Right atrium auricular region (tissue), 2 donors: ENCODE measurements around the gene CD53. TPM values are rescaled to one million over a fixed set of nuclear protein-coding genes. Genes with fewer than 3 reads are reported as not detected.

Source experiments
- DNase-seq: peaks from one replicate; pipeline ENCODE4 v3.0.0-alpha.2; 2019; ENCODE audit warnings: low spot score
- H3K27ac ChIP-seq, 2 donors: fragments of 200-600 bp; sonication (generic); 1 replicate in 1 of 2; 2 replicates in 1 of 2; pipeline ENCODE4 v1.5.1; 2016 to 2019
- H3K27me3 ChIP-seq, 2 donors: fragments of 200-600 bp; sonication (generic); one replicate each; pipeline versions ENCODE4 v1.5.1 to v1.6.0; 2017 to 2019
- H3K36me3 ChIP-seq: fragments of 200-600 bp; sonication (generic); one replicate; pipeline ENCODE4 v1.5.1; 2016
- H3K4me1 ChIP-seq, 2 donors: fragments of 200-600 bp; sonication (generic); one replicate each; pipeline versions ENCODE4 v1.5.1 to v1.6.0; 2017 to 2019
- H3K4me3 ChIP-seq, 2 donors: fragments of 200-600 bp; sonication (generic); 1 replicate in 1 of 2; 2 replicates in 1 of 2; pipeline ENCODE4 v1.5.1; 2017 to 2019; ENCODE audit warnings: mild to moderate bottlenecking in 1 of 2, moderate library complexity in 1 of 2
- H3K9me3 ChIP-seq, 2 donors: fragments of 200-600 bp; sonication (generic); one replicate each; pipeline ENCODE4 v1.5.1; 2019
- CTCF ChIP-seq, 2 donors: fragments of 200-600 bp; sonication (generic); IDR thresholded peaks; one replicate each; pipeline ENCODE4 v1.5.1; 2019; ENCODE audit warnings: antibody characterized with exemption in 2 of 2
- total RNA-seq, 2 donors: library from RNA; depleted of rRNA; stranded (reverse); fragments of >200 nt; gene quantifications; one replicate each; pipeline ENCODE4 v1.1.0, GENCODE V29; 2016

Gene CD53
- total RNA-seq, 2 donors from 2014 or later: 7.0 to 29.4 TPM

- TF ChIP-seq CTCF (IDR thresholded peaks at IDR 0.05): no peak
- H3K36me3 ChIP-seq: no peaks in the 10 kb centered on the region
- no peaks in the 10 kb centered on the region for H3K4me1 ChIP-seq
- no peaks in the 10 kb centered on the region for H3K27me3 ChIP-seq
- no peak for DNase-seq
- H3K9me3 ChIP-seq: no peaks in the 10 kb centered on the region
- H3K27ac ChIP-seq: no peak overlapping the region
- H3K4me3 ChIP-seq: no peak overlapping the region
Observed at GRCh38 chr1:110850627-110851026, 22.3 kb upstream of the CD53 start.

GRCh38 chr1:110853135-110853534, 19.8 kb upstream of the CD53 start:
- no peak for TF ChIP-seq CTCF (IDR thresholded peaks at IDR 0.05)
- DNase-seq: no peak
- no peaks in the 10 kb centered on the region for H3K27me3 ChIP-seq

GRCh38 chr1:110856410-110856809, 16.5 kb upstream of the CD53 start:
- H3K36me3 ChIP-seq: no peaks in the 10 kb centered on the region
- no peaks in the 10 kb centered on the region for H3K27me3 ChIP-seq
- DNase-seq: no peak
- TF ChIP-seq CTCF (IDR thresholded peaks at IDR 0.05): no peak
- H3K4me3 ChIP-seq: no peak overlapping the region
- H3K4me1 ChIP-seq: no peaks in the 10 kb centered on the region
- no peak overlapping the region for H3K27ac ChIP-seq
- no peaks in the 10 kb centered on the region for H3K9me3 ChIP-seq

More at GRCh38 chr1:110853135-110853534, 19.8 kb upstream of the CD53 start:
- Histone ChIP-seq H3K4me1 (no peaks in the 10 kb centered on the region), H3K4me3 (no peak overlapping the region), H3K27ac (no peak overlapping the region), H3K36me3 (no peaks in the 10 kb centered on the region), H3K9me3 (no peaks in the 10 kb centered on the region)

GRCh38 chr1:110857964-110858948, 14.7 kb upstream of the CD53 start:
- no peak for DNase-seq

GRCh38 chr1:110859062-110859461, 13.9 kb upstream of the CD53 start:
- no peak for TF ChIP-seq CTCF (IDR thresholded peaks at IDR 0.05)
- no peak overlapping the region for H3K27ac ChIP-seq

More at GRCh38 chr1:110857964-110858948, 14.7 kb upstream of the CD53 start:
- H3K36me3 ChIP-seq: no peaks in the 10 kb centered on the region
- no peak overlapping the region for H3K27ac ChIP-seq
- H3K4me1 ChIP-seq: no peaks in the 10 kb centered on the region
- no peaks in the 10 kb centered on the region for H3K9me3 ChIP-seq
- H3K4me3 ChIP-seq: no peak overlapping the region
- no peaks in the 10 kb centered on the region for H3K27me3 ChIP-seq
- TF ChIP-seq CTCF (IDR thresholded peaks at IDR 0.05): no peak

More at GRCh38 chr1:110859062-110859461, 13.9 kb upstream of the CD53 start:
- no peaks in the 10 kb centered on the region for H3K27me3 ChIP-seq
- DNase-seq: no peak
- H3K4me3 ChIP-seq: no peak overlapping the region
- no peaks in the 10 kb centered on the region for H3K4me1 ChIP-seq
- no peaks in the 10 kb centered on the region for H3K9me3 ChIP-seq
- no peaks in the 10 kb centered on the region for H3K36me3 ChIP-seq
